Measurements from ENCODE around the gene SMIM10L2A.

Gene SMIM10L2A

GRCh38 chrX:135436966-135437866 lies 15.5 kb downstream of the SMIM10L2A start:
- TF ChIP-seq TAF1 (IDR thresholded peaks at IDR 0.05; ENCODE audit: low read depth) (no peak), EP300 (IDR thresholded peaks at IDR 0.05; ENCODE audit: borderline replicate concordance) (no peak), CEBPB (IDR thresholded peaks at IDR 0.05) (no peak), FOXM1 (IDR thresholded peaks at IDR 0.05; ENCODE audit: borderline replicate concordance, low read depth) (no peak), ZBTB7A (IDR thresholded peaks at IDR 0.05; ENCODE audit: low read depth) (no peak), RAD21 (IDR thresholded peaks at IDR 0.05; ENCODE audit: low read depth) (no peak), CREB1 (IDR thresholded peaks at IDR 0.05; ENCODE audit: low read depth) (no peak), EGR1 (IDR thresholded peaks at IDR 0.05) (no peak), TEAD4 (IDR thresholded peaks at IDR 0.05) (no peak), NFIC (IDR thresholded peaks at IDR 0.05) (no peak), TCF12 (IDR thresholded peaks at IDR 0.05; ENCODE audit: low read depth) (no peak)
- TF ChIP-seq, protein P1, sequence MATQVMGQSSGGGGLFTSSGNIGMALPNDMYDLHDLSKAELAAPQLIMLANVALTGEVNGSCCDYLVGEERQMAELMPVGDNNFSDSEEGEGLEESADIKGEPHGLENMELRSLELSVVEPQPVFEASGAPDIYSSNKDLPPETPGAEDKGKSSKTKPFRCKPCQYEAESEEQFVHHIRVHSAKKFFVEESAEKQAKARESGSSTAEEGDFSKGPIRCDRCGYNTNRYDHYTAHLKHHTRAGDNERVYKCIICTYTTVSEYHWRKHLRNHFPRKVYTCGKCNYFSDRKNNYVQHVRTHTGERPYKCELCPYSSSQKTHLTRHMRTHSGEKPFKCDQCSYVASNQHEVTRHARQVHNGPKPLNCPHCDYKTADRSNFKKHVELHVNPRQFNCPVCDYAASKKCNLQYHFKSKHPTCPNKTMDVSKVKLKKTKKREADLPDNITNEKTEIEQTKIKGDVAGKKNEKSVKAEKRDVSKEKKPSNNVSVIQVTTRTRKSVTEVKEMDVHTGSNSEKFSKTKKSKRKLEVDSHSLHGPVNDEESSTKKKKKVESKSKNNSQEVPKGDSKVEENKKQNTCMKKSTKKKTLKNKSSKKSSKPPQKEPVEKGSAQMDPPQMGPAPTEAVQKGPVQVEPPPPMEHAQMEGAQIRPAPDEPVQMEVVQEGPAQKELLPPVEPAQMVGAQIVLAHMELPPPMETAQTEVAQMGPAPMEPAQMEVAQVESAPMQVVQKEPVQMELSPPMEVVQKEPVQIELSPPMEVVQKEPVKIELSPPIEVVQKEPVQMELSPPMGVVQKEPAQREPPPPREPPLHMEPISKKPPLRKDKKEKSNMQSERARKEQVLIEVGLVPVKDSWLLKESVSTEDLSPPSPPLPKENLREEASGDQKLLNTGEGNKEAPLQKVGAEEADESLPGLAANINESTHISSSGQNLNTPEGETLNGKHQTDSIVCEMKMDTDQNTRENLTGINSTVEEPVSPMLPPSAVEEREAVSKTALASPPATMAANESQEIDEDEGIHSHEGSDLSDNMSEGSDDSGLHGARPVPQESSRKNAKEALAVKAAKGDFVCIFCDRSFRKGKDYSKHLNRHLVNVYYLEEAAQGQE (IDR thresholded peaks at IDR 0.05; ENCODE audit: low read depth), result no peak
- TF ChIP-seq, protein P2, sequence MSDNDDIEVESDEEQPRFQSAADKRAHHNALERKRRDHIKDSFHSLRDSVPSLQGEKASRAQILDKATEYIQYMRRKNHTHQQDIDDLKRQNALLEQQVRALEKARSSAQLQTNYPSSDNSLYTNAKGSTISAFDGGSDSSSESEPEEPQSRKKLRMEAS (IDR thresholded peaks at IDR 0.05), result no peak
- TF ChIP-seq, protein P3, sequence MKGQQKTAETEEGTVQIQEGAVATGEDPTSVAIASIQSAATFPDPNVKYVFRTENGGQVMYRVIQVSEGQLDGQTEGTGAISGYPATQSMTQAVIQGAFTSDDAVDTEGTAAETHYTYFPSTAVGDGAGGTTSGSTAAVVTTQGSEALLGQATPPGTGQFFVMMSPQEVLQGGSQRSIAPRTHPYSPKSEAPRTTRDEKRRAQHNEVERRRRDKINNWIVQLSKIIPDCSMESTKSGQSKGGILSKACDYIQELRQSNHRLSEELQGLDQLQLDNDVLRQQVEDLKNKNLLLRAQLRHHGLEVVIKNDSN (IDR thresholded peaks at IDR 0.05), result no peak

- TF ChIP-seq CEBPB (IDR thresholded peaks at IDR 0.05) (no peak), RAD21 (IDR thresholded peaks at IDR 0.05; ENCODE audit: low read depth) (no peak), EGR1 (IDR thresholded peaks at IDR 0.05) (no peak), CREB1 (IDR thresholded peaks at IDR 0.05; ENCODE audit: low read depth) (no peak), ZBTB7A (IDR thresholded peaks at IDR 0.05; ENCODE audit: low read depth) (no peak), FOXM1 (IDR thresholded peaks at IDR 0.05; ENCODE audit: borderline replicate concordance, low read depth) (no peak), EP300 (IDR thresholded peaks at IDR 0.05; ENCODE audit: borderline replicate concordance) (no peak), TAF1 (IDR thresholded peaks at IDR 0.05; ENCODE audit: low read depth) (no peak), NFIC (IDR thresholded peaks at IDR 0.05) (no peak), YY1 (IDR thresholded peaks at IDR 0.05; ENCODE audit: low read depth) (no peak), TEAD4 (IDR thresholded peaks at IDR 0.05) (no peak), TCF12 (IDR thresholded peaks at IDR 0.05; ENCODE audit: low read depth) (no peak)
- TF ChIP-seq, protein P2 (IDR thresholded peaks at IDR 0.05), result no peak
- TF ChIP-seq, protein P3 (IDR thresholded peaks at IDR 0.05), result no peak
- TF ChIP-seq, protein P1 (IDR thresholded peaks at IDR 0.05; ENCODE audit: low read depth), result no peak
These were observed 16.4 kb downstream of the SMIM10L2A start for GRCh38 chrX:135437867-135438733.

DNA sequence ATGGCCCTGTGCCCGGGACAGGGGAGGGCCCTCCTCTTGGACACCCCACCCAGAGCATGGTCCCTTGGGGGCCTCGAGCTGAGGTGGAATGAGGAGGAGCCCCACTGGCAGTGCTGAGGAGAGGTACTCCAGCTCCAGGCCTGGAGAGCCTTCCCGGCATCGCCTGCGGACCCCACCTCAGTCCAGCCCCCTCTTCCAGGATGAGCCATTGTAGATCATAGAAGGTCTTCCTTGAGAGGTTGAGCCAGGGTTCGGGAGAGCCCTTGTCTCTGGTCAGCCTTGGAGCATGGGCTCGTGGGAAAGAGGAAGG lies 16.9 kb downstream of the SMIM10L2A start:
- no peak for TF ChIP-seq YY1 (IDR thresholded peaks at IDR 0.05; ENCODE audit: low read depth)
- no peak for TF ChIP-seq CREB1 (IDR thresholded peaks at IDR 0.05; ENCODE audit: low read depth)
- TF ChIP-seq NFIC (IDR thresholded peaks at IDR 0.05), result no peak
- no peak for TF ChIP-seq FOXM1 (IDR thresholded peaks at IDR 0.05; ENCODE audit: borderline replicate concordance, low read depth)
- TF ChIP-seq EGR1 (IDR thresholded peaks at IDR 0.05), result no peak
- no peak for TF ChIP-seq TEAD4 (IDR thresholded peaks at IDR 0.05)
- TF ChIP-seq TAF1 (IDR thresholded peaks at IDR 0.05; ENCODE audit: low read depth), result no peak
- no peak for TF ChIP-seq EP300 (IDR thresholded peaks at IDR 0.05; ENCODE audit: borderline replicate concordance)
- TF ChIP-seq, protein P1 (IDR thresholded peaks at IDR 0.05; ENCODE audit: low read depth), result no peak
- TF ChIP-seq, protein P2 (IDR thresholded peaks at IDR 0.05), result no peak
- TF ChIP-seq ZBTB7A (IDR thresholded peaks at IDR 0.05; ENCODE audit: low read depth), result no peak
